Measurements from ENCODE around the gene PIAS1. TPM values are rescaled to one million over a fixed set of nuclear protein-coding genes. Genes with fewer than 3 reads are reported as not detected.

Gene PIAS1
- total and polyA plus RNA-seq, 9 of the 15 experiments (the other 6 are each of a cell fraction or from before 2014, with no cell fraction given), result 18.0 to 59.1 (median 28.5) TPM

GRCh38 chr15:68053701-68054627, at the start of gene PIAS1 (continued):
- TF ChIP-seq, protein P1, sequence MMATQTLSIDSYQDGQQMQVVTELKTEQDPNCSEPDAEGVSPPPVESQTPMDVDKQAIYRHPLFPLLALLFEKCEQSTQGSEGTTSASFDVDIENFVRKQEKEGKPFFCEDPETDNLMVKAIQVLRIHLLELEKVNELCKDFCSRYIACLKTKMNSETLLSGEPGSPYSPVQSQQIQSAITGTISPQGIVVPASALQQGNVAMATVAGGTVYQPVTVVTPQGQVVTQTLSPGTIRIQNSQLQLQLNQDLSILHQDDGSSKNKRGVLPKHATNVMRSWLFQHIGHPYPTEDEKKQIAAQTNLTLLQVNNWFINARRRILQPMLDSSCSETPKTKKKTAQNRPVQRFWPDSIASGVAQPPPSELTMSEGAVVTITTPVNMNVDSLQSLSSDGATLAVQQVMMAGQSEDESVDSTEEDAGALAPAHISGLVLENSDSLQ (IDR thresholded peaks at IDR 0.05), result peak; percentile 67
- TF ChIP-seq POLR3G (IDR thresholded peaks at IDR 0.05; ENCODE audit: extremely low read depth, insufficient read length, insufficient replicate concordance), result no peak
- no peak for TF ChIP-seq TFE3 (CRISPR knock-in tag; IDR thresholded peaks at IDR 0.05)
- no peak for TF ChIP-seq PHB (CRISPR knock-in tag; IDR thresholded peaks at IDR 0.05)
- no peak for TF ChIP-seq ZNF347 (CRISPR knock-in tag; IDR thresholded peaks at IDR 0.05; ENCODE audit: low read depth)
- no peak for TF ChIP-seq RBM22 (IDR thresholded peaks at IDR 0.05; ENCODE audit: low read depth, low read length, poor library complexity, severe bottlenecking)
- TF ChIP-seq ZNF354B (CRISPR knock-in tag; IDR thresholded peaks at IDR 0.05), result no peak
- no peak for TF ChIP-seq POU5F1 (IDR thresholded peaks at IDR 0.05; ENCODE audit: borderline replicate concordance, low read depth, low read length, partially characterized antibody)
- no peak for TF ChIP-seq ZNF408 (CRISPR knock-in tag; IDR thresholded peaks at IDR 0.05; ENCODE audit: low read depth)
- TF ChIP-seq BHLHE40 (IDR thresholded peaks at IDR 0.05; ENCODE audit: low read length), result peak; percentile 92
- no peak for TF ChIP-seq ZNF24 (IDR thresholded peaks at IDR 0.05)
- no peak for TF ChIP-seq TRIM24 (IDR thresholded peaks at IDR 0.05)
- TF ChIP-seq TOE1 (IDR thresholded peaks at IDR 0.05; ENCODE audit: borderline replicate concordance), result no peak
- TF ChIP-seq TOE1 (CRISPR knock-in tag; IDR thresholded peaks at IDR 0.05; ENCODE audit: borderline replicate concordance, low read depth), result 0 out of 2 replicates have a peak, but pooled peaks have one; percentile 49
- no peak for TF ChIP-seq ZNF561 (CRISPR knock-in tag; conservative IDR thresholded peaks at IDR 0.05)
- TF ChIP-seq ZNF263 (CRISPR knock-in tag; IDR thresholded peaks at IDR 0.05; ENCODE audit: borderline replicate concordance), result peak; percentile 41; the same call in 1 of the 2 replicates
- no peak for TF ChIP-seq ETS2 (tag; IDR thresholded peaks at IDR 0.05; ENCODE audit: borderline replicate concordance, poor library complexity, severe bottlenecking)
- TF ChIP-seq ZNF197 (CRISPR knock-in tag; IDR thresholded peaks at IDR 0.05; ENCODE audit: low read depth), result no peak
- no peak; the same call in 1 of the 2 replicates for TF ChIP-seq SMAD4 (CRISPR knock-in tag; conservative IDR thresholded peaks at IDR 0.05)
- TF ChIP-seq NR4A1 (CRISPR knock-in tag; IDR thresholded peaks at IDR 0.05), result no peak
- peak; percentile 64; the same call in 1 of the 2 replicates for TF ChIP-seq NR4A1 (tag; IDR thresholded peaks at IDR 0.05)
- TF ChIP-seq MED1 (CRISPR knock-in tag; IDR thresholded peaks at IDR 0.05; ENCODE audit: borderline replicate concordance), result no peak
- TF ChIP-seq ZFP30 (CRISPR knock-in tag; IDR thresholded peaks at IDR 0.05; ENCODE audit: borderline replicate concordance), result no peak
- peak; percentile 76 for TF ChIP-seq MEF2D (tag; conservative IDR thresholded peaks at IDR 0.05; ENCODE audit: low read depth)
- TF ChIP-seq KAT8 (IDR thresholded peaks at IDR 0.05; ENCODE audit: low read depth), result no peak

All from K562 (cell line).